ENCODE measurements around the gene SNX33. TPM values are rescaled to one million over a fixed set of nuclear protein-coding genes. Genes with fewer than 3 reads are reported as not detected.
"Not testable (repeated sequence)": the region's sequence is repeated elsewhere in the genome, so short reads cannot be mapped to it uniquely, and the experiment has no call there.

SNX33 gene
- total RNA-seq, 2 donors from 2014 or later, result 19.8 to 21.8 TPM

- H3K27me3 ChIP-seq, result no peaks in the 10 kb centered on the region
- H3K9me3 ChIP-seq, result no peaks in the 10 kb centered on the region
- H3K27ac ChIP-seq, result no peak overlapping the region
- ATAC-seq (no peak), DNase-seq (no peak)
- no peak overlapping the region for H3K4me3 ChIP-seq
- intact Hi-C loops (cut with DNase I), result no loop called here
- no peaks in the 10 kb centered on the region for H3K4me1 ChIP-seq
- WGBS, 2 donors, result 70% methylated on average over 6 of the region's 6 CpGs; no CpG with 5 or more reads in 1 of the 2 donors
- TF ChIP-seq POLR2A (IDR thresholded peaks at IDR 0.05) (no peak), CTCF (IDR thresholded peaks at IDR 0.05) (no peak)
- no peaks in the 10 kb centered on the region for H3K36me3 ChIP-seq (replicated peaks in 1 of 2; ENCODE audit: insufficient read depth in 1 of 2, low read depth in 2 of 2)
Observed at GRCh38 chr15:75702436-75702835, 54.7 kb downstream of the SNX33 start.

GRCh38 chr15:75703440-75704262 is 55.9 kb downstream of the SNX33 start:
- H3K4me1 ChIP-seq; H3K36me3 ChIP-seq (replicated peaks in 1 of 2; ENCODE audit: insufficient read depth in 1 of 2, low read depth in 2 of 2); H3K27me3 ChIP-seq; intact Hi-C loops (cut with DNase I); H3K4me3 ChIP-seq; ATAC-seq; H3K27ac ChIP-seq; H3K9me3 ChIP-seq; DNase-seq: not testable (repeated sequence)
- WGBS, 2 donors, result 100% methylated on average over 2 of the region's 18 CpGs; no CpG with 5 or more reads in 1 of the 2 donors

- WGBS, 2 donors, result 86% methylated on average over 6 of the region's 6 CpGs; no CpG with 5 or more reads in 1 of the 2 donors
- no peak for DNase-seq
- no peaks in the 10 kb centered on the region for H3K4me1 ChIP-seq
- H3K27ac ChIP-seq, result no peak overlapping the region
- no peak for ATAC-seq
- H3K4me3 ChIP-seq, result no peak overlapping the region
- no peaks in the 10 kb centered on the region for H3K36me3 ChIP-seq (replicated peaks in 1 of 2; ENCODE audit: insufficient read depth in 1 of 2, low read depth in 2 of 2)
- TF ChIP-seq POLR2A (IDR thresholded peaks at IDR 0.05) (no peak), CTCF (IDR thresholded peaks at IDR 0.05) (no peak)
- no peaks in the 10 kb centered on the region for H3K27me3 ChIP-seq
- intact Hi-C loops (cut with DNase I), result no loop called here
- no peaks in the 10 kb centered on the region for H3K9me3 ChIP-seq
Observed at GRCh38 chr15:75704263-75704615, 56.5 kb downstream of the SNX33 start.

- ATAC-seq (no peak), DNase-seq (no peak)
- TF ChIP-seq POLR2A (IDR thresholded peaks at IDR 0.05) (no peak), CTCF (IDR thresholded peaks at IDR 0.05) (no peak)
- Histone ChIP-seq H3K27ac (no peak overlapping the region), H3K9me3 (no peaks in the 10 kb centered on the region), H3K36me3 (replicated peaks in 1 of 2; ENCODE audit: insufficient read depth in 1 of 2, low read depth in 2 of 2) (no peaks in the 10 kb centered on the region), H3K4me3 (no peak overlapping the region), H3K4me1 (no peaks in the 10 kb centered on the region), H3K27me3 (no peaks in the 10 kb centered on the region)
- intact Hi-C loops (cut with DNase I), result no loop called here
- WGBS, 2 donors, result 86 to 89% methylated on average over 5 to 9 of the region's 9 CpGs
Observed at GRCh38 chr15:75704618-75705017, 56.9 kb downstream of the SNX33 start.

GRCh38 chr15:75705375-75705774 is 57.7 kb downstream of the SNX33 start:
- intact Hi-C loops (cut with DNase I); H3K4me3 ChIP-seq; DNase-seq; H3K27ac ChIP-seq; H3K27me3 ChIP-seq; H3K36me3 ChIP-seq (replicated peaks in 1 of 2; ENCODE audit: insufficient read depth in 1 of 2, low read depth in 2 of 2); H3K9me3 ChIP-seq; ATAC-seq; H3K4me1 ChIP-seq: not testable (repeated sequence)
- WGBS, 2 donors, result 86 to 93% methylated on average over 5 of the region's 5 CpGs

All from body of pancreas (tissue), 4 donors.